ENCODE data around the gene HARBI1. TPM values are rescaled to one million over a fixed set of nuclear protein-coding genes. Genes with fewer than 3 reads are reported as not detected.

HARBI1 gene
- total and polyA plus RNA-seq, 2 of the 8 experiments (the other 6 are each of a cell fraction or from before 2014, with no cell fraction given) = 3.8 to 5.1 TPM

DNA sequence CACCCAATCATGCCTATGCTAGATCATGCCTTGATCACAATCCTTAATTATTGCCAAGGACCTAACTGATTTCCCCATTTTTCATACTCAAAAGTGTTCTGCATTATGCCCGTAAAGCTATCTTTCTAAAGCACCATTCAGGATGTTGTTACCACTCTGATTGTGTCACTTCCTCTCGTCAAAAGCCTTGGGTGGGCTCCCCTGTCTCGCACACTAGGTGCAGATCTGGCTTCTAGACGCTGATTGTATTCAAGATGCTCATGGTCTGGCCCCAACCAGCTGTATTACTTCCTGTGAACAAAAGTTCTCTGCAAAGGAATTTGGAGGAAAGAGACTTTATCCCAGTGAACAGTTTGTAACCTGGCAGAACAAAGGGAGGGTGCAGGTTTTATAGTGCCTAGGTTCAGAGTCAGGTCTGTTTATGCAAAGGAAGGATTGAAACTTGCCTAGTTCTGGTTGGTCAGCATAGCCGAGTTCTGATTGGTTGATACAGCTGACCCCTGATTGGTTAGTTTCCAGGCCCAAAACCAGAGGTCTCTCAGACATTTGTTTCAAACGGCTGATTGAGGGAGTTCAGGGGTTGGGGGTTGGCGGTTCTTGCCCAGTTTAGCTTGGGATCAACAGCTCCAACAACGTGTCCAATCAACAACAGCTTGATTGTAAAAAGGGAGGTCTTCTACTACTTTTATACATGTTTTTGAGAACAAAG is 25.8 kb upstream of the HARBI1 start:
- Histone ChIP-seq H3K4me3 (ENCODE audit: extremely low read depth in 1 of 4, insufficient read depth in 2 of 4, low read depth in 3 of 4, low read length in 4 of 4) (no peak overlapping the region), H2BK20ac (ENCODE audit: low read length) (no peak overlapping the region), H3K9me3 (ENCODE audit: insufficient read depth in 2 of 2, low read depth in 1 of 2, low read length in 1 of 2) (no peaks in the 10 kb centered on the region), H2AFZ (ENCODE audit: low read length) (no peak overlapping the region), H3K23ac (ENCODE audit: insufficient read length) (no peak overlapping the region), H3K4me2 (ENCODE audit: insufficient read depth in 1 of 2, low read depth in 2 of 2, low read length in 2 of 2) (no peak overlapping the region), H4K5ac (ENCODE audit: insufficient read length, low read depth, low read length) (no peak overlapping the region), H3K56ac (replicated peaks; ENCODE audit: insufficient read length, low read depth, low read length) (no peak overlapping the region), H4K20me1 (replicated peaks in 1 of 2; ENCODE audit: control insufficient read depth in 1 of 2, insufficient read depth in 2 of 2, low read length in 2 of 2) (no peaks in the 10 kb centered on the region), H3K4me1 (replicated peaks in 1 of 4; ENCODE audit: control insufficient read depth in 3 of 4, insufficient read depth in 4 of 4, low read length in 3 of 4) (no peaks in the 10 kb centered on the region), H3K79me1 (ENCODE audit: low read depth, low read length) (peaks cover 2% of the 10 kb centered on the region; the same call in 1 of the 2 replicates), H3K27me3 (replicated peaks in 1 of 4; ENCODE audit: control insufficient read depth in 3 of 4, extremely low read depth in 1 of 4, insufficient read depth in 3 of 4, low read length in 3 of 4) (no peaks in the 10 kb centered on the region), H2BK5ac (ENCODE audit: low read depth, low read length) (no peak overlapping the region), H4K91ac (replicated peaks; ENCODE audit: insufficient read length, low read length) (no peak overlapping the region), H2BK120ac (replicated peaks; ENCODE audit: low read depth, low read length) (no peak overlapping the region), H3K23me2 (ENCODE audit: low read depth, low read length) (no peaks in the 10 kb centered on the region), H2BK12ac (ENCODE audit: low read depth, low read length) (no peak overlapping the region), H3K14ac (ENCODE audit: insufficient read length) (no peak overlapping the region), H4K8ac (ENCODE audit: extremely low read depth, insufficient read depth, low read length) (no peak overlapping the region; the same call in 1 of the 2 replicates), H3K18ac (ENCODE audit: extremely low read depth, low read length) (no peak overlapping the region), H2AK5ac (ENCODE audit: low read depth, low read length) (no peak overlapping the region), H3K27ac (ENCODE audit: low read depth, low read length) (no peak overlapping the region), H3K4ac (replicated peaks; ENCODE audit: insufficient read length, low read depth, low read length) (no peak overlapping the region), H3K9ac (replicated peaks in 1 of 4; ENCODE audit: extremely low read depth in 1 of 4, low read depth in 3 of 4, low read length in 3 of 4) (no peak overlapping the region), H3K36me3 (ENCODE audit: control insufficient read depth in 2 of 4, insufficient read depth in 4 of 4, low read length in 3 of 4) (peaks cover 2 to 23% (median 10%) of the 10 kb centered on the region in 4 experiments; a peak in 5 of 8 replicates), H2BK15ac (ENCODE audit: low read length) (no peak overlapping the region), H3K79me2 (ENCODE audit: control insufficient read depth in 1 of 2, insufficient read depth in 2 of 2, low read length in 2 of 2) (no peaks in the 10 kb centered on the region; a peak in 1 of 4 replicates)
- no peak for FAIRE-seq
- DNase-seq (ENCODE audit: low read depth in 1 of 2, low spot score in 2 of 2) = no peak
- ChIA-PET CTCF (ENCODE audit: partially characterized antibody) (interaction anchor here (1.0 kb wide), 1 partner anchor 31 kb away, joined by 4 read pairs; no protein-coding TSS in a partner anchor), POLR2A (ENCODE audit: partially characterized antibody) (no interaction called here)
- 93% methylated on average over 8 of the region's 8 CpGs; no CpG with 5 or more reads in 1 of the 2 experiments for WGBS, 2 experiments (ENCODE audit: extremely low coverage in 1 of 2, insufficient coverage in 1 of 2, insufficient read length in 1 of 2, insufficient replicate concordance in 2 of 2, low coverage in 1 of 2, low lambda C conversion rate in 2 of 2, missing lambda C conversion rate in 1 of 2)
- no peak for TF ChIP-seq EGR1 (IDR thresholded peaks at IDR 0.05; ENCODE audit: borderline replicate concordance, low read depth, low read length)
- TF ChIP-seq POU5F1 (IDR thresholded peaks at IDR 0.05; ENCODE audit: low read depth, low read length) = no peak
- TF ChIP-seq RNF2 (IDR thresholded peaks at IDR 0.05; ENCODE audit: borderline replicate concordance, low read depth, low read length, missing control alignments, poor library complexity, severe bottlenecking) = no peak
- no peak for TF ChIP-seq TEAD4 (IDR thresholded peaks at IDR 0.05; ENCODE audit: low read depth, low read length)
- no peak for TF ChIP-seq CBX8 (IDR thresholded peaks at IDR 0.05; ENCODE audit: borderline replicate concordance, low read depth, low read length)
- no peak for TF ChIP-seq SIN3A (conservative IDR thresholded peaks at IDR 0.05 in 1 of 2, IDR thresholded peaks at IDR 0.05 in 1 of 2; ENCODE audit: low read depth in 1 of 2, low read length in 2 of 2)
- no peak for TF ChIP-seq EP300 (IDR thresholded peaks at IDR 0.05; ENCODE audit: borderline replicate concordance in 1 of 2, low read depth in 2 of 2, low read length in 2 of 2)
- no peak for TF ChIP-seq RBBP5 (IDR thresholded peaks at IDR 0.05; ENCODE audit: borderline replicate concordance, low read depth, low read length)
- TF ChIP-seq GABPA (IDR thresholded peaks at IDR 0.05; ENCODE audit: borderline replicate concordance, insufficient read depth, low read length) = no peak
- TF ChIP-seq NANOG (IDR thresholded peaks at IDR 0.05; ENCODE audit: insufficient read depth, low read depth, low read length, poor library complexity, severe bottlenecking) = no peak
- TF ChIP-seq EZH2 (IDR thresholded peaks at IDR 0.05; ENCODE audit: low read depth, low read length, severe bottlenecking) = no peak

All from H1 (cell line).